ENCODE results near the gene R3HDM2.

R3HDM2 gene

GRCh38 chr12:57473886-57474285 lies 43.0 kb upstream of the R3HDM2 start:
- H4K20me1 ChIP-seq (ENCODE audit: insufficient read depth, low read length), result no peaks in the 10 kb centered on the region
- peaks cover 20% of the 10 kb centered on the region for H3K36me3 ChIP-seq (ENCODE audit: insufficient read depth, low read length)
- no peaks in the 10 kb centered on the region for H3K9me3 ChIP-seq (ENCODE audit: insufficient read depth, low read length, severe bottlenecking)
- H3K4me2 ChIP-seq (ENCODE audit: insufficient read depth, low read length), result no peak overlapping the region
- TF ChIP-seq EZH2 (IDR thresholded peaks at IDR 0.05; ENCODE audit: borderline replicate concordance, low read depth, low read length, severe bottlenecking), result no peak
- TF ChIP-seq, protein P1, sequence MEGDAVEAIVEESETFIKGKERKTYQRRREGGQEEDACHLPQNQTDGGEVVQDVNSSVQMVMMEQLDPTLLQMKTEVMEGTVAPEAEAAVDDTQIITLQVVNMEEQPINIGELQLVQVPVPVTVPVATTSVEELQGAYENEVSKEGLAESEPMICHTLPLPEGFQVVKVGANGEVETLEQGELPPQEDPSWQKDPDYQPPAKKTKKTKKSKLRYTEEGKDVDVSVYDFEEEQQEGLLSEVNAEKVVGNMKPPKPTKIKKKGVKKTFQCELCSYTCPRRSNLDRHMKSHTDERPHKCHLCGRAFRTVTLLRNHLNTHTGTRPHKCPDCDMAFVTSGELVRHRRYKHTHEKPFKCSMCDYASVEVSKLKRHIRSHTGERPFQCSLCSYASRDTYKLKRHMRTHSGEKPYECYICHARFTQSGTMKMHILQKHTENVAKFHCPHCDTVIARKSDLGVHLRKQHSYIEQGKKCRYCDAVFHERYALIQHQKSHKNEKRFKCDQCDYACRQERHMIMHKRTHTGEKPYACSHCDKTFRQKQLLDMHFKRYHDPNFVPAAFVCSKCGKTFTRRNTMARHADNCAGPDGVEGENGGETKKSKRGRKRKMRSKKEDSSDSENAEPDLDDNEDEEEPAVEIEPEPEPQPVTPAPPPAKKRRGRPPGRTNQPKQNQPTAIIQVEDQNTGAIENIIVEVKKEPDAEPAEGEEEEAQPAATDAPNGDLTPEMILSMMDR (IDR thresholded peaks at IDR 0.05; ENCODE audit: borderline replicate concordance, extremely low read depth, low read length, poor library complexity, severe bottlenecking), result no peak
- no peak overlapping the region for H2AFZ ChIP-seq (ENCODE audit: low read depth, low read length)
- H3K4me1 ChIP-seq (ENCODE audit: insufficient read depth, low read length), result peaks cover 31% of the 10 kb centered on the region
- no peak overlapping the region for H3K27ac ChIP-seq (ENCODE audit: low read length)
- DNase-seq, result no peak
- H3K9ac ChIP-seq (ENCODE audit: low read depth, low read length), result no peak overlapping the region
- no peaks in the 10 kb centered on the region for H3K27me3 ChIP-seq (ENCODE audit: insufficient read depth, low read length, poor library complexity)
- ATAC-seq (ENCODE audit: insufficient read depth, low read depth), result no peak
- no peak overlapping the region for H3K4me3 ChIP-seq (ENCODE audit: low read depth in 1 of 2, low read length in 2 of 2)
- peaks cover 14% of the 10 kb centered on the region for H3K79me2 ChIP-seq (ENCODE audit: insufficient read depth, low read length)

- Histone ChIP-seq H3K4me2 (ENCODE audit: insufficient read depth, low read length) (no peak overlapping the region), H2AFZ (ENCODE audit: low read depth, low read length) (no peak overlapping the region), H3K27ac (ENCODE audit: low read length) (no peak overlapping the region), H3K27me3 (ENCODE audit: insufficient read depth, low read length, poor library complexity) (no peaks in the 10 kb centered on the region), H3K4me3 (ENCODE audit: low read depth in 1 of 2, low read length in 2 of 2) (no peak overlapping the region), H3K9me3 (ENCODE audit: insufficient read depth, low read length, severe bottlenecking) (no peaks in the 10 kb centered on the region), H4K20me1 (ENCODE audit: insufficient read depth, low read length) (no peaks in the 10 kb centered on the region), H3K36me3 (ENCODE audit: insufficient read depth, low read length) (peaks cover 20% of the 10 kb centered on the region), H3K9ac (ENCODE audit: low read depth, low read length) (no peak overlapping the region), H3K79me2 (ENCODE audit: insufficient read depth, low read length) (peaks cover 14% of the 10 kb centered on the region), H3K4me1 (ENCODE audit: insufficient read depth, low read length) (peaks cover 28% of the 10 kb centered on the region)
- ATAC-seq (ENCODE audit: insufficient read depth, low read depth) (no peak), DNase-seq (no peak)
- no peak for TF ChIP-seq EZH2 (IDR thresholded peaks at IDR 0.05; ENCODE audit: borderline replicate concordance, low read depth, low read length, severe bottlenecking)
- TF ChIP-seq, protein P1 (IDR thresholded peaks at IDR 0.05; ENCODE audit: borderline replicate concordance, extremely low read depth, low read length, poor library complexity, severe bottlenecking), result no peak
Measured at GRCh38 chr12:57473392-57473791, 42.5 kb upstream of the R3HDM2 start.

GRCh38 chr12:57472391-57472790 lies 41.5 kb upstream of the R3HDM2 start:
- TF ChIP-seq, protein P1 (IDR thresholded peaks at IDR 0.05; ENCODE audit: borderline replicate concordance, extremely low read depth, low read length, poor library complexity, severe bottlenecking), result no peak
- TF ChIP-seq EZH2 (IDR thresholded peaks at IDR 0.05; ENCODE audit: borderline replicate concordance, low read depth, low read length, severe bottlenecking), result no peak
- DNase-seq, result no peak
- no peaks in the 10 kb centered on the region for H3K27me3 ChIP-seq (ENCODE audit: insufficient read depth, low read length, poor library complexity)

DNA sequence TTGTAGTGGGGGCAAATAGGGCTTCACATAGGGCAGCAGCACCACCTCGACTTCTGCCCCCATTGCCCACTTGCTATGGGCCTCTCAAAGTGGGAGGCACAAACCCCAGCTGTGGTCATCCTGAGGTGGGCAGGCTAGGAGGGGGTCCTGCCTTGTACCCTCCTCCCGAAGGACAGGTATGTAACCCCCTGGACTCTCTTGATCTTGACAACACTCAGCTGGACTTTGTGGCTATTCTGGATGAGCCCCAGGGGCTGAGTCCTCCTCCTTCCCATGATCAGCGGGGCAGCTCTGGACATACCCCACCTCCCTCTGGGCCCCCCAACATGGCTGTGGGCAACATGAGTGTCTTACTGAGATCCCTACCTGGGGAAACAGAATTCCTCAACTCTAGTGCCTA lies 40.8 kb upstream of the R3HDM2 start:
- TF ChIP-seq, protein P1 (IDR thresholded peaks at IDR 0.05; ENCODE audit: borderline replicate concordance, extremely low read depth, low read length, poor library complexity, severe bottlenecking), result no peak
- TF ChIP-seq EZH2 (IDR thresholded peaks at IDR 0.05; ENCODE audit: borderline replicate concordance, low read depth, low read length, severe bottlenecking), result no peak
- no peaks in the 10 kb centered on the region for H3K27me3 ChIP-seq (ENCODE audit: insufficient read depth, low read length, poor library complexity)
- peaks cover 10% of the 10 kb centered on the region for H3K79me2 ChIP-seq (ENCODE audit: insufficient read depth, low read length)
- ATAC-seq (ENCODE audit: insufficient read depth, low read depth) (no peak), DNase-seq (no peak)
- no peak overlapping the region for H3K9ac ChIP-seq (ENCODE audit: low read depth, low read length)
- no peak overlapping the region for H3K4me2 ChIP-seq (ENCODE audit: insufficient read depth, low read length)
- no peaks in the 10 kb centered on the region for H3K9me3 ChIP-seq (ENCODE audit: insufficient read depth, low read length, severe bottlenecking)
- H4K20me1 ChIP-seq (ENCODE audit: insufficient read depth, low read length), result no peaks in the 10 kb centered on the region
- no peak overlapping the region for H3K27ac ChIP-seq (ENCODE audit: low read length)
- H2AFZ ChIP-seq (ENCODE audit: low read depth, low read length), result no peak overlapping the region
- H3K36me3 ChIP-seq (ENCODE audit: insufficient read depth, low read length), result peaks cover 20% of the 10 kb centered on the region
- no peak overlapping the region for H3K4me3 ChIP-seq (ENCODE audit: low read depth in 1 of 2, low read length in 2 of 2)
- H3K4me1 ChIP-seq (ENCODE audit: insufficient read depth, low read length), result peaks cover 10% of the 10 kb centered on the region

More at GRCh38 chr12:57472391-57472790, 41.5 kb upstream of the R3HDM2 start:
- Histone ChIP-seq H3K36me3 (ENCODE audit: insufficient read depth, low read length) (peaks cover 20% of the 10 kb centered on the region), H3K9me3 (ENCODE audit: insufficient read depth, low read length, severe bottlenecking) (no peaks in the 10 kb centered on the region), H3K4me2 (ENCODE audit: insufficient read depth, low read length) (no peak overlapping the region), H3K4me1 (ENCODE audit: insufficient read depth, low read length) (peaks cover 18% of the 10 kb centered on the region), H3K79me2 (ENCODE audit: insufficient read depth, low read length) (peaks cover 14% of the 10 kb centered on the region), H4K20me1 (ENCODE audit: insufficient read depth, low read length) (no peaks in the 10 kb centered on the region), H3K27ac (ENCODE audit: low read length) (no peak overlapping the region), H2AFZ (ENCODE audit: low read depth, low read length) (no peak overlapping the region), H3K9ac (ENCODE audit: low read depth, low read length) (no peak overlapping the region), H3K4me3 (ENCODE audit: low read depth in 1 of 2, low read length in 2 of 2) (no peak overlapping the region)
- no peak for ATAC-seq (ENCODE audit: insufficient read depth, low read depth)
